GM23338 (cell line): ENCODE measurements around the gene UROS. TPM values are rescaled to one million over a fixed set of nuclear protein-coding genes. Genes with fewer than 3 reads are reported as not detected.

ENCODE experiments used
- ATAC-seq: fragments of 200-7000 bp; cut with Tn5 transposase; 3 replicates; pipeline ENCODE4 v1.9.1; 2020
- DNase-seq: peaks from one replicate; pipeline ENCODE4 v3.0.0-alpha.2; 2015; ENCODE audit warnings: low spot score
- H2AFZ ChIP-seq: fragments of 200-600 bp; sonication (generic); 2 replicates; pipeline ENCODE4 v1.8.0; 2016; ENCODE audit warnings: antibody characterized with exemption, mild to moderate bottlenecking, moderate library complexity
- H3F3A ChIP-seq: fragments of 200-600 bp; sonication (generic); replicated peaks from 2 replicates; pipeline ENCODE4 v1.8.0; 2017; ENCODE audit warnings: antibody characterized with exemption, mixed run types, low read depth
- H3K27ac ChIP-seq: fragments of 200-600 bp; sonication (generic); 2 replicates; pipeline ENCODE4 v1.6.1; 2016; ENCODE audit warnings: low read depth
- H3K27me3 ChIP-seq: fragments of 200-600 bp; sonication (generic); 2 replicates; pipeline ENCODE4 v1.8.0; 2016; ENCODE audit warnings: mild to moderate bottlenecking, mixed run types, moderate library complexity; ENCODE audit not compliant: insufficient read depth
- H3K36me3 ChIP-seq: fragments of 200-600 bp; sonication (generic); 2 replicates; pipeline ENCODE4 v1.8.0; 2016; ENCODE audit warnings: mild to moderate bottlenecking; ENCODE audit not compliant: insufficient read depth
- H3K4me1 ChIP-seq: fragments of 200-600 bp; sonication (generic); 2 replicates; pipeline ENCODE4 v1.8.0; 2016; ENCODE audit warnings: mild to moderate bottlenecking, moderate library complexity; ENCODE audit not compliant: insufficient read depth
- H3K4me2 ChIP-seq: fragments of 200-600 bp; sonication (generic); 2 replicates; pipeline ENCODE4 v1.7.1; 2017; ENCODE audit warnings: mixed run types
- H3K4me3 ChIP-seq: fragments of 200-600 bp; sonication (generic); 2 replicates; pipeline ENCODE4 v1.6.1; 2016; ENCODE audit warnings: mixed run types
- H3K79me2 ChIP-seq: fragments of 200-600 bp; sonication (generic); replicated peaks from 2 replicates; pipeline ENCODE4 v1.8.0; 2017; ENCODE audit warnings: mild to moderate bottlenecking; ENCODE audit not compliant: insufficient read depth
- H3K9me2 ChIP-seq: fragments of 200-600 bp; sonication (generic); 2 replicates; pipeline ENCODE4 v1.8.0; 2017; ENCODE audit not compliant: insufficient read depth
- H4K20me1 ChIP-seq: fragments of 200-600 bp; sonication (generic); replicated peaks from 2 replicates; pipeline ENCODE4 v1.8.0; 2017; ENCODE audit warnings: mild to moderate bottlenecking; ENCODE audit not compliant: insufficient read depth
- H3K27ac Mint-ChIP-seq: 2 replicates; pipeline ENCODE4 v1.8.0; 2020; ENCODE audit warnings: inconsistent platforms, mild to moderate bottlenecking, moderate library complexity, mixed read lengths
- H3K27me3 Mint-ChIP-seq: 3 replicates; pipeline ENCODE4 v1.8.0; 2022; ENCODE audit warnings: low read depth, mild to moderate bottlenecking, moderate library complexity, mixed read lengths, inconsistent platforms; ENCODE audit not compliant: insufficient read depth, poor library complexity
- H3K36me3 Mint-ChIP-seq: 3 replicates; pipeline ENCODE4 v1.8.0; 2021; ENCODE audit warnings: low read depth, mild to moderate bottlenecking, inconsistent platforms, moderate library complexity, mixed read lengths
- H3K4me1 Mint-ChIP-seq: 3 replicates; pipeline ENCODE4 v1.8.0; 2020; ENCODE audit warnings: mild to moderate bottlenecking, inconsistent platforms, mixed read lengths
- H3K4me3 Mint-ChIP-seq: 3 replicates; pipeline ENCODE4 v1.8.0; 2021; ENCODE audit warnings: moderate library complexity, mild to moderate bottlenecking, inconsistent platforms, mixed read lengths
- H3K9me3 Mint-ChIP-seq: 3 replicates; pipeline ENCODE4 v1.8.0; 2020; ENCODE audit warnings: moderate library complexity, mild to moderate bottlenecking, inconsistent platforms, mixed read lengths
- CREB1 ChIP-seq: fragments of 250-450 bp; sonication (Bioruptor Pico); IDR thresholded peaks from 2 replicates; pipeline ENCODE4 v1.5.0; 2020; ENCODE audit warnings: low read depth, mild to moderate bottlenecking, moderate library complexity
- EZH2 ChIP-seq: fragments of 200-600 bp; sonication (generic); IDR thresholded peaks from one replicate; pipeline ENCODE4 v1.8.0; 2017; ENCODE audit warnings: antibody characterized with exemption, mild to moderate bottlenecking, low read depth; ENCODE audit not compliant: unreplicated experiment
- JUNB ChIP-seq: IDR thresholded peaks from one replicate; pipeline ENCODE4 v1.6.1; 2016; ENCODE audit warnings: antibody characterized with exemption; ENCODE audit not compliant: unreplicated experiment
- POLR2AphosphoS5 ChIP-seq: IDR thresholded peaks from 2 replicates; pipeline ENCODE4 v1.6.1; 2016; ENCODE audit warnings: antibody characterized with exemption, low read depth
- STAT1 ChIP-seq: IDR thresholded peaks from one replicate; pipeline ENCODE4 v1.6.1; 2016; ENCODE audit warnings: antibody characterized with exemption; ENCODE audit not compliant: unreplicated experiment
- ZNF114 ChIP-seq: fragments of 250-450 bp; sonication (Bioruptor Pico); IDR thresholded peaks from 2 replicates; pipeline ENCODE4 v1.5.0; 2020; ENCODE audit warnings: mild to moderate bottlenecking, moderate library complexity
- ZNF331 ChIP-seq: fragments of 250-450 bp; sonication (Bioruptor Pico); IDR thresholded peaks from 2 replicates; pipeline ENCODE4 v1.5.0; 2020; ENCODE audit warnings: low read depth, mild to moderate bottlenecking, moderate library complexity
- polyA plus RNA-seq: library from polyadenylated mRNA; unstranded; fragments of >200 nt; fragmentation: Nextera tagmentation; extraction: Ambion mirVana; gene quantifications from 2 replicates; pipeline ENCODE4 v1.2.1, GENCODE V29; 2016
- total RNA-seq: library from RNA; depleted of rRNA; stranded (reverse); fragments of >200 nt; shearing (Covaris generic); gene quantifications from 2 replicates; pipeline ENCODE4 v1.2.3, GENCODE V29; 2014
- TF ChIP-seq, protein P1 (sequence below): IDR thresholded peaks from one replicate; pipeline ENCODE4 v1.6.1; 2018; ENCODE audit warnings: antibody characterized with exemption; ENCODE audit not compliant: unreplicated experiment
- TF ChIP-seq, protein P2 (sequence below): IDR thresholded peaks from 2 replicates; pipeline ENCODE4 v1.6.1; 2016; ENCODE audit warnings: antibody characterized with exemption
- TF ChIP-seq, protein P3 (sequence below), 2 experiments: fragments of 200-600 bp in 1 of 2; sonication (generic) in 1 of 2; conservative IDR thresholded peaks; 2 replicates each; pipeline versions ENCODE4 v1.5.1 to v1.6.1; 2016 to 2017; ENCODE audit warnings: antibody characterized with exemption in 2 of 2, low read depth in 2 of 2, mild to moderate bottlenecking in 2 of 2, moderate library complexity in 1 of 2
- TF ChIP-seq, protein P4 (sequence below): fragments of 250-450 bp; sonication (Bioruptor Pico); IDR thresholded peaks from 2 replicates; pipeline ENCODE4 v1.5.0; 2020; ENCODE audit warnings: mild to moderate bottlenecking, moderate library complexity

UROS gene
- total and polyA plus RNA-seq, 2 experiments from 2014 or later: 41.3 to 43.4 TPM

DNA sequence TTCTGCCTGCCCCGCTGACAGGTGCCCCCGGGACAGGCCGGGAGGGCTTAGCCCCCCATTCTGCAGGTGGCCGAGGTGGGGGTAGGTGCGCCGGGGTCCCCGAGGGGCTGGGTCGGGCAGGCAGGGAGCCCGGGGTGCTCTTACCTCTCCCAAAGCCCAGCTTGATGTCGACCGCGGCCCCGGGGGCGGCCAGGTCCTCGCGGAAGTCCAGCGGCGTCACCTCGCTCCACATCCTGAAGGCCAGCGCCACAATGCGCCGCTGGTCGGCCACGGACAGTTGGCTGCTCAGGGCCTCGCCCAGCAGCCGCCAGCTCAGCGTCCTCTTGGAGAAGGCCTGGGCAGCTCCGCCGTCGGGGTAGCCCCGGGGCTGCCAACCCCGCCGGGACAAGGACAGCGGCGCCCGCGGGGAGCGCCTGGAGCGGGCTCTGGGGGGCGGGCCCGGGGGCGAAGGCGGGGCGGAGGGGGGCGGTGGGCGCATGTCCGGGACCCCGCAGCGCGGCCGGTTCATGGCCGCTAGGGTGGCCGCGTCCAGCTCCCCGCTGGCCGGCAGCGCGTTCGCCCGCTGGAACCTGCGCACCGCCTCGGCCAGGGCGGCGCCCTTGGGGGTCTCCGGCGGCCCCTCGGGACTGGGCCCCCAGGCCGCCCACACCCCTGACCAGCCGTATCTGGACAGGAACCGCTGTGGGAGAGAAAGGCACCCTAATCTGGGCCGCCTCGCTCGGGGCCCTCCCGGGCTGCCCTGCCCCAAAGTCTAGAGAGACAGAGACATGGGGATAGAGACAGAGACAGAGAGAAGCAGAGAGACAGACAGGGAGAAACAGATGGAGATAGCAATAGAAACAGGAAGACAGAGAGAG is 49.1 kb downstream of the UROS start (continued):
- TF ChIP-seq, protein P1, sequence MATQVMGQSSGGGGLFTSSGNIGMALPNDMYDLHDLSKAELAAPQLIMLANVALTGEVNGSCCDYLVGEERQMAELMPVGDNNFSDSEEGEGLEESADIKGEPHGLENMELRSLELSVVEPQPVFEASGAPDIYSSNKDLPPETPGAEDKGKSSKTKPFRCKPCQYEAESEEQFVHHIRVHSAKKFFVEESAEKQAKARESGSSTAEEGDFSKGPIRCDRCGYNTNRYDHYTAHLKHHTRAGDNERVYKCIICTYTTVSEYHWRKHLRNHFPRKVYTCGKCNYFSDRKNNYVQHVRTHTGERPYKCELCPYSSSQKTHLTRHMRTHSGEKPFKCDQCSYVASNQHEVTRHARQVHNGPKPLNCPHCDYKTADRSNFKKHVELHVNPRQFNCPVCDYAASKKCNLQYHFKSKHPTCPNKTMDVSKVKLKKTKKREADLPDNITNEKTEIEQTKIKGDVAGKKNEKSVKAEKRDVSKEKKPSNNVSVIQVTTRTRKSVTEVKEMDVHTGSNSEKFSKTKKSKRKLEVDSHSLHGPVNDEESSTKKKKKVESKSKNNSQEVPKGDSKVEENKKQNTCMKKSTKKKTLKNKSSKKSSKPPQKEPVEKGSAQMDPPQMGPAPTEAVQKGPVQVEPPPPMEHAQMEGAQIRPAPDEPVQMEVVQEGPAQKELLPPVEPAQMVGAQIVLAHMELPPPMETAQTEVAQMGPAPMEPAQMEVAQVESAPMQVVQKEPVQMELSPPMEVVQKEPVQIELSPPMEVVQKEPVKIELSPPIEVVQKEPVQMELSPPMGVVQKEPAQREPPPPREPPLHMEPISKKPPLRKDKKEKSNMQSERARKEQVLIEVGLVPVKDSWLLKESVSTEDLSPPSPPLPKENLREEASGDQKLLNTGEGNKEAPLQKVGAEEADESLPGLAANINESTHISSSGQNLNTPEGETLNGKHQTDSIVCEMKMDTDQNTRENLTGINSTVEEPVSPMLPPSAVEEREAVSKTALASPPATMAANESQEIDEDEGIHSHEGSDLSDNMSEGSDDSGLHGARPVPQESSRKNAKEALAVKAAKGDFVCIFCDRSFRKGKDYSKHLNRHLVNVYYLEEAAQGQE: no peak
- no peak for TF ChIP-seq POLR2AphosphoS5
- no peak for TF ChIP-seq ZNF331 (CRISPR knock-in tag)
- TF ChIP-seq, protein P2, sequence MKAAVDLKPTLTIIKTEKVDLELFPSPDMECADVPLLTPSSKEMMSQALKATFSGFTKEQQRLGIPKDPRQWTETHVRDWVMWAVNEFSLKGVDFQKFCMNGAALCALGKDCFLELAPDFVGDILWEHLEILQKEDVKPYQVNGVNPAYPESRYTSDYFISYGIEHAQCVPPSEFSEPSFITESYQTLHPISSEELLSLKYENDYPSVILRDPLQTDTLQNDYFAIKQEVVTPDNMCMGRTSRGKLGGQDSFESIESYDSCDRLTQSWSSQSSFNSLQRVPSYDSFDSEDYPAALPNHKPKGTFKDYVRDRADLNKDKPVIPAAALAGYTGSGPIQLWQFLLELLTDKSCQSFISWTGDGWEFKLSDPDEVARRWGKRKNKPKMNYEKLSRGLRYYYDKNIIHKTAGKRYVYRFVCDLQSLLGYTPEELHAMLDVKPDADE: no peak
- TF ChIP-seq STAT1: no peak
- TF ChIP-seq ZNF114: no peak
- no peak for TF ChIP-seq CREB1 (CRISPR knock-in tag)
- TF ChIP-seq JUNB: no peak

DNA sequence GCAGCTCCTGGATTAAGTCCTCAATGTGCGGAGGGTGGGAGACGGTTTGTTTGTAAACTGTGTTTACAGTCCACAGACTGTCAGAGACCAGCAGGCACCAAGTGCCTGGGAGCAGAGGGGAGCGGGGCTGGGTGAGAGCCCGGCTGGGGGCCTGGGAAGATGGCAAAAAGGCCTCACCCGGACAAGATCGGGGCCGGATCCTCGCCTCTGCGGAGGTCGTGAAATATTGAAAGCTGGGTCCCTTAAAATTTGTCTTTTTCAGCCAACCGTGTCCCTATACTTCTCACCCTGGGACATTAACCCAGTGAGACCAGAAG is 50.2 kb downstream of the UROS start:
- no peak overlapping the region for H3K27ac Mint-ChIP-seq
- Histone ChIP-seq H3K9me2 (no peaks in the 10 kb centered on the region), H3K27ac (no peak overlapping the region), H3K79me2 (no peaks in the 10 kb centered on the region), H2AFZ (no peak overlapping the region), H3K27me3 (no peaks in the 10 kb centered on the region), H3K4me1 (no peaks in the 10 kb centered on the region), H4K20me1 (no peaks in the 10 kb centered on the region), H3K4me3 (no peak overlapping the region), H3K4me2 (no peak overlapping the region), H3F3A (no peaks in the 10 kb centered on the region), H3K36me3 (no peaks in the 10 kb centered on the region)
- H3K4me1 Mint-ChIP-seq: no peaks in the 10 kb centered on the region
- H3K9me3 Mint-ChIP-seq: no peaks in the 10 kb centered on the region; the same call in 2 of the 3 replicates
- H3K36me3 Mint-ChIP-seq: no peaks in the 10 kb centered on the region
- ATAC-seq (no peak), DNase-seq (no peak)
- H3K4me3 Mint-ChIP-seq: no peak overlapping the region
- H3K27me3 Mint-ChIP-seq: peaks cover 1% of the 10 kb centered on the region
- TF ChIP-seq, protein P3, sequence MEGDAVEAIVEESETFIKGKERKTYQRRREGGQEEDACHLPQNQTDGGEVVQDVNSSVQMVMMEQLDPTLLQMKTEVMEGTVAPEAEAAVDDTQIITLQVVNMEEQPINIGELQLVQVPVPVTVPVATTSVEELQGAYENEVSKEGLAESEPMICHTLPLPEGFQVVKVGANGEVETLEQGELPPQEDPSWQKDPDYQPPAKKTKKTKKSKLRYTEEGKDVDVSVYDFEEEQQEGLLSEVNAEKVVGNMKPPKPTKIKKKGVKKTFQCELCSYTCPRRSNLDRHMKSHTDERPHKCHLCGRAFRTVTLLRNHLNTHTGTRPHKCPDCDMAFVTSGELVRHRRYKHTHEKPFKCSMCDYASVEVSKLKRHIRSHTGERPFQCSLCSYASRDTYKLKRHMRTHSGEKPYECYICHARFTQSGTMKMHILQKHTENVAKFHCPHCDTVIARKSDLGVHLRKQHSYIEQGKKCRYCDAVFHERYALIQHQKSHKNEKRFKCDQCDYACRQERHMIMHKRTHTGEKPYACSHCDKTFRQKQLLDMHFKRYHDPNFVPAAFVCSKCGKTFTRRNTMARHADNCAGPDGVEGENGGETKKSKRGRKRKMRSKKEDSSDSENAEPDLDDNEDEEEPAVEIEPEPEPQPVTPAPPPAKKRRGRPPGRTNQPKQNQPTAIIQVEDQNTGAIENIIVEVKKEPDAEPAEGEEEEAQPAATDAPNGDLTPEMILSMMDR (conservative IDR thresholded peaks at IDR 0.05; ENCODE audit: low read depth in 2 of 2): no peak
- TF ChIP-seq, protein P2: no peak
- TF ChIP-seq, protein P4, sequence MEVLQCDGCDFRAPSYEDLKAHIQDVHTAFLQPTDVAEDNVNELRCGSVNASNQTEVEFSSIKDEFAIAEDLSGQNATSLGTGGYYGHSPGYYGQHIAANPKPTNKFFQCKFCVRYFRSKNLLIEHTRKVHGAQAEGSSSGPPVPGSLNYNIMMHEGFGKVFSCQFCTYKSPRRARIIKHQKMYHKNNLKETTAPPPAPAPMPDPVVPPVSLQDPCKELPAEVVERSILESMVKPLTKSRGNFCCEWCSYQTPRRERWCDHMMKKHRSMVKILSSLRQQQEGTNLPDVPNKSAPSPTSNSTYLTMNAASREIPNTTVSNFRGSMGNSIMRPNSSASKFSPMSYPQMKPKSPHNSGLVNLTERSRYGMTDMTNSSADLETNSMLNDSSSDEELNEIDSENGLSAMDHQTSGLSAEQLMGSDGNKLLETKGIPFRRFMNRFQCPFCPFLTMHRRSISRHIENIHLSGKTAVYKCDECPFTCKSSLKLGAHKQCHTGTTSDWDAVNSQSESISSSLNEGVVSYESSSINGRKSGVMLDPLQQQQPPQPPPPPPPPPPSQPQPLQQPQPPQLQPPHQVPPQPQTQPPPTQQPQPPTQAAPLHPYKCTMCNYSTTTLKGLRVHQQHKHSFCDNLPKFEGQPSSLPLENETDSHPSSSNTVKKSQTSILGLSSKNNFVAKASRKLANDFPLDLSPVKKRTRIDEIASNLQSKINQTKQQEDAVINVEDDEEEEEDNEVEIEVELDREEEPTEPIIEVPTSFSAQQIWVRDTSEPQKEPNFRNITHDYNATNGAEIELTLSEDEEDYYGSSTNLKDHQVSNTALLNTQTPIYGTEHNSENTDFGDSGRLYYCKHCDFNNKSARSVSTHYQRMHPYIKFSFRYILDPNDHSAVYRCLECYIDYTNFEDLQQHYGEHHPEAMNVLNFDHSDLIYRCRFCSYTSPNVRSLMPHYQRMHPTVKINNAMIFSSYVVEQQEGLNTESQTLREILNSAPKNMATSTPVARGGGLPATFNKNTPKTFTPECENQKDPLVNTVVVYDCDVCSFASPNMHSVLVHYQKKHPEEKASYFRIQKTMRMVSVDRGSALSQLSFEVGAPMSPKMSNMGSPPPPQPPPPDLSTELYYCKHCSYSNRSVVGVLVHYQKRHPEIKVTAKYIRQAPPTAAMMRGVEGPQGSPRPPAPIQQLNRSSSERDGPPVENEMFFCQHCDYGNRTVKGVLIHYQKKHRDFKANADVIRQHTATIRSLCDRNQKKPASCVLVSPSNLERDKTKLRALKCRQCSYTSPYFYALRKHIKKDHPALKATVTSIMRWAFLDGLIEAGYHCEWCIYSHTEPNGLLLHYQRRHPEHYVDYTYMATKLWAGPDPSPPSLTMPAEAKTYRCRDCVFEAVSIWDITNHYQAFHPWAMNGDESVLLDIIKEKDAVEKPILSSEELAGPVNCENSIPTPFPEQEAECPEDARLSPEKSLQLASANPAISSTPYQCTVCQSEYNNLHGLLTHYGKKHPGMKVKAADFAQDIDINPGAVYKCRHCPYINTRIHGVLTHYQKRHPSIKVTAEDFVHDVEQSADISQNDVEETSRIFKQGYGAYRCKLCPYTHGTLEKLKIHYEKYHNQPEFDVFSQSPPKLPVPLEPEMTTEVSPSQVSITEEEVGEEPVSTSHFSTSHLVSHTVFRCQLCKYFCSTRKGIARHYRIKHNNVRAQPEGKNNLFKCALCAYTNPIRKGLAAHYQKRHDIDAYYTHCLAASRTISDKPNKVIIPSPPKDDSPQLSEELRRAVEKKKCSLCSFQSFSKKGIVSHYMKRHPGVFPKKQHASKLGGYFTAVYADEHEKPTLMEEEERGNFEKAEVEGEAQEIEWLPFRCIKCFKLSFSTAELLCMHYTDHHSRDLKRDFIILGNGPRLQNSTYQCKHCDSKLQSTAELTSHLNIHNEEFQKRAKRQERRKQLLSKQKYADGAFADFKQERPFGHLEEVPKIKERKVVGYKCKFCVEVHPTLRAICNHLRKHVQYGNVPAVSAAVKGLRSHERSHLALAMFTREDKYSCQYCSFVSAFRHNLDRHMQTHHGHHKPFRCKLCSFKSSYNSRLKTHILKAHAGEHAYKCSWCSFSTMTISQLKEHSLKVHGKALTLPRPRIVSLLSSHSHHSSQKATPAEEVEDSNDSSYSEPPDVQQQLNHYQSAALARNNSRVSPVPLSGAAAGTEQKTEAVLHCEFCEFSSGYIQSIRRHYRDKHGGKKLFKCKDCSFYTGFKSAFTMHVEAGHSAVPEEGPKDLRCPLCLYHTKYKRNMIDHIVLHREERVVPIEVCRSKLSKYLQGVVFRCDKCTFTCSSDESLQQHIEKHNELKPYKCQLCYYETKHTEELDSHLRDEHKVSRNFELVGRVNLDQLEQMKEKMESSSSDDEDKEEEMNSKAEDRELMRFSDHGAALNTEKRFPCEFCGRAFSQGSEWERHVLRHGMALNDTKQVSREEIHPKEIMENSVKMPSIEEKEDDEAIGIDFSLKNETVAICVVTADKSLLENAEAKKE: no peak
- TF ChIP-seq EZH2 (no peak), ZNF331 (CRISPR knock-in tag) (no peak)
